Body of pancreas (tissue), 4 donors: ENCODE results near the gene NINL.

Experiments used
- CTCF ChIP-seq, 7 experiments: fragments of 450-650 bp in 4 of 7; fragments of 200-600 bp in 3 of 7; sonication (generic) in 3 of 7; IDR thresholded peaks; one replicate each; pipeline ENCODE4 v1.5.1; 2016 to 2019; ENCODE audit warnings: antibody characterized with exemption in 7 of 7
- POLR2A ChIP-seq, 3 donors: fragments of 450-650 bp; IDR thresholded peaks; one replicate each; pipeline ENCODE4 v1.6.1; 2016; ENCODE audit warnings: antibody characterized with exemption in 3 of 3, mild to moderate bottlenecking in 2 of 3

- TF ChIP-seq POLR2A (IDR thresholded peaks at IDR 0.05) (no peak), CTCF (IDR thresholded peaks at IDR 0.05) (peak; percentile 23 to 67 (median 49))
Observed at GRCh38 chr20:25470045-25470444, 115.3 kb downstream of the NINL start.
